ENCODE data around the gene ATAD5.

GRCh38 chr17:30796016-30796415, 35.8 kb upstream of the ATAD5 start:
- no peak for TF ChIP-seq POLR2A (IDR thresholded peaks at IDR 0.05; ENCODE audit: low read length)
- TF ChIP-seq GATA1 (IDR thresholded peaks at IDR 0.05; ENCODE audit: low read depth, low read length) = no peak
